Effector memory CD8-positive, alpha-beta T cell (primary cell): ENCODE measurements around the gene L3MBTL4.
"Not testable (repeated sequence)": the region's sequence is repeated elsewhere in the genome, so short reads cannot be mapped to it uniquely, and the experiment has no call there.

Source experiments
- ATAC-seq: fragments of 150-1000 bp; cut with Tn5 transposase; replicated peaks from 2 replicates; pipeline ENCODE4 v1.10.0; 2021; ENCODE audit warnings: mild to moderate bottlenecking, moderate library complexity
- DNase-seq, 3 experiments: peaks; one replicate each; pipeline ENCODE4 v3.0.0; 2021
- H3K27ac Mint-ChIP-seq, 2 donors: one replicate each; pipeline ENCODE4 v1.8.0; 2022; ENCODE audit warnings: mild to moderate bottlenecking in 2 of 2, mixed read lengths in 2 of 2, moderate library complexity in 2 of 2
- H3K27me3 Mint-ChIP-seq, 2 donors: one replicate each; pipeline ENCODE4 v1.8.0; 2022; ENCODE audit warnings: mixed read lengths in 2 of 2
- H3K36me3 Mint-ChIP-seq: one replicate; pipeline ENCODE4 v1.8.0; 2022; ENCODE audit warnings: mild to moderate bottlenecking, moderate library complexity, mixed read lengths; ENCODE audit not compliant: insufficient read depth
- H3K4me1 Mint-ChIP-seq, 2 donors: one replicate each; pipeline ENCODE4 v1.8.0; 2022; ENCODE audit warnings: low read depth in 2 of 2, mixed read lengths in 2 of 2
- H3K4me3 Mint-ChIP-seq, 2 donors: one replicate each; pipeline ENCODE4 v1.8.0; 2022; ENCODE audit warnings: mild to moderate bottlenecking in 2 of 2, mixed read lengths in 2 of 2, moderate library complexity in 2 of 2
- H3K9me3 Mint-ChIP-seq, 2 donors: one replicate each; pipeline ENCODE4 v1.8.0; 2022; ENCODE audit warnings: mixed read lengths in 2 of 2

L3MBTL4 gene

DNA sequence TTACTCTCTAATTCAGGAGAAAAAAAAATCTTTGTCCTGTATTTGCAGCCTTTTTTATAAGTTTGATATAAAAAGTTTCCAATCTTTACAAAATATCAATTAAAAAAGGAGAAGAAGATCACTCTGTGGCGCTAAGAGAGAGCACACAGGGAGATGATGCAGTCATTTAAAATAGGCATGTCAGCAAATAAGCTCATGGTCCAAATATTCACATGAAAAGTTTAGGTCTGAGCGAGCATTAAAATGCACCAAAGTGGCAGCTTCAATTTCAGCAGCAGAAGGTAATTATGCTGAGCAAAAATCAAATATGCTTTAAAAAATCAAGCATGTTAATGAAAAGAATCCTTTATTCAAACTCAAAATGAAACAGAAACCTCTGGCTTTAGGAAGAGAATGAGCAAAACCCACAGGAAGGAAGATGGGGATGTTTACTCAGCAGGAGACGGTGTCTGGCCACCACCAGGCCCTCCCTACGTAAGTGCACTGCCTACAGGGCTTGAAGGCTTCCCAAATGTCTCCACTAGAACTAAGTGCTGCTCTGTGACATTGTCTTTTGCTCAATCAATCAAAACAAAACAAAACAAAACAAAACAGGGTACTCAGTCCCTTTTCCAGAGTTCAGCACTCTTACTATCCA is 120.4 kb downstream of the L3MBTL4 start:
- Mint-ChIP-seq H3K27ac (no peak overlapping the region), H3K4me3 (no peak overlapping the region)
- DNase-seq = no peak

DNA sequence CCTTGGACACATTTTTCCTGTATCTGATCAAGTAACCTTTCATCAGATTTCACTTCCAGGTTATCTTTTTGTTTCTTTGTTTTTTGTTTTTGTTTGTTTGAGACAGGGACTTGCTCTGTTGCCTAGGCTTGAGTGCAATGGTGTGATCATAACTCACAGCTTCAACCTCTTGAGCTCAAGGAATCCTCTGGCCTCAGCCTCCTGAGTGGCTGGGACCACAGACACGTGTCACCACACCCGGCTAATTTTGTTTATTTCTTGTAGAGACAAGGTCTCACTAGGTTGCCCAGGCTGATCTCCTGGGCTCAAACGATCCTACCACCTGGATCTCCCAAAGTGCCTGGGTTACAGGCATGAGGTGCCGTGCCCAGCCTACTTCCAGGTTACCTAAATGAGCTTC is 124.9 kb downstream of the L3MBTL4 start:
- peaks cover 9 to 23% of the 10 kb centered on the region in 2 donors for H3K9me3 Mint-ChIP-seq
- H3K4me3 Mint-ChIP-seq = no peak overlapping the region
- DNase-seq (no peak), ATAC-seq (no peak)
- H3K4me1 Mint-ChIP-seq = no peaks in the 10 kb centered on the region
- no peak overlapping the region for H3K27ac Mint-ChIP-seq
- no peaks in the 10 kb centered on the region for H3K27me3 Mint-ChIP-seq
- H3K36me3 Mint-ChIP-seq = no peaks in the 10 kb centered on the region

More for the DNA sequence above, 120.4 kb downstream of the L3MBTL4 start:
- ATAC-seq = no peak
- Mint-ChIP-seq H3K36me3 (no peaks in the 10 kb centered on the region), H3K9me3 (peaks cover 13 to 18% of the 10 kb centered on the region in 2 donors), H3K27me3 (no peaks in the 10 kb centered on the region), H3K4me1 (no peaks in the 10 kb centered on the region)

DNA sequence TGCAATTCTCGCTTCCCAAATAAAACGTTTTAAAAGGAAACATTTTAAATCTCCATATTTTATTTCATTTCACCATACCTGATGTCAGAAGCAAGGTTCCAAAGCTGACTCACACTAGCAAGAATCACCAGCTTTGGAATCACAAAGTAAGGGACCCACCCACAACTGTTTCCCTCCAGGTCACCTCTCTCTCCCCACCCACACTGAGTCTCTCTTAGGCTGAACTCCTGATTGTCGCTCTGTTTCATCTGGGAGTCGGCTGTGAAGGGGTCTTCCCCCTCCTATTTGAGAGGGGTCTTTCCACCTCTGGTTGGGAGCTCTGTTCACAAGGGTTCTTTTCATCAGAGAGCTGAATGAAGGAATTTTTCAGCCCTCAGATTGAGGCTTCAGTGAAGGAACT is 128.1 kb downstream of the L3MBTL4 start:
- no peak for ATAC-seq
- Mint-ChIP-seq H3K27me3 (no peaks in the 10 kb centered on the region), H3K36me3 (no peaks in the 10 kb centered on the region), H3K4me1 (no peaks in the 10 kb centered on the region), H3K4me3 (no peak overlapping the region), H3K27ac (no peak overlapping the region), H3K9me3 (peaks cover 11 to 20% of the 10 kb centered on the region in 2 donors)
- no peak for DNase-seq

DNA sequence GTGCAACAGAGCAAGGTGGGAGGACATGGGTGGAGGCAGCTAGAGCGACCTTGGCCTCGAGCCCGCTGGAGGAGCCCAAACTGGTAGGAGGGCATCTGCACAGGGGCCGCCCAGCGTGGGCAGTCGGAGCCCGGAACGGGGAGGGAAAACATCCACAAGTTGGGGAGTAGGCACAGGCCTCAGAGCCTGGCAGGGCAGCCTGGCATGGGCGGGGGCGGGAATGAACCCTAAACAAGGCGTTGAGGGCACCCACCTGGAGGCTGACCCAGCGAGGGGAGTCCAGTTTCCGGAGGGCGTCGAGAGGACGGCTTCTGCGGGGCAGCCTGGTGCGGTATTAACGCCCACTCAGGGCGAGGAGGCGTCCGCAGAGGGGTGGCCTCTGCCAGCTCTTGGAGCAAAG is 129.9 kb downstream of the L3MBTL4 start:
- H3K27me3 Mint-ChIP-seq = no peaks in the 10 kb centered on the region
- peaks cover 10 to 20% of the 10 kb centered on the region in 2 donors for H3K9me3 Mint-ChIP-seq
- ATAC-seq (no peak), DNase-seq (no peak)
- no peaks in the 10 kb centered on the region for H3K4me1 Mint-ChIP-seq
- no peak overlapping the region for H3K4me3 Mint-ChIP-seq
- no peak overlapping the region for H3K27ac Mint-ChIP-seq
- no peaks in the 10 kb centered on the region for H3K36me3 Mint-ChIP-seq

DNA sequence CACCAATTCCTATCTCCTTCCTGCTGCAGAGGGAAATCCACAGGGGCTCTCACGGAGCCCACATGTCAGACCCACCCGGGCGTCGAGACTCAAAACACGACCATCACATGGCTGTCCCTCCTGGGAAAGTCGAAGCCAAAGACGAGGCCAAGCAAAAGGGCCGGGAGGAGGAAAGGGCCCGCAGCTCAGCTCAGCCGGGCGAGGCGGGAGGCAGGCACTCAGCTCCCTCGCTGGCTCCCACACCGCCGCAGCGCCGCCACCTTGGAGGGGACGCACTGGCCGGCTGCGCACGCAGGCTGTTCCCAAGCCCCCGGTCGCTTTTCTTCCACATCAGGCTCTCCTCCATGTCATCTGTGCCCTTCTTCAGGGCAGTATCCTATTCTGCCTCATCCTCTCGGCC is 130.4 kb downstream of the L3MBTL4 start:
- Mint-ChIP-seq H3K9me3 (peaks cover 10 to 20% of the 10 kb centered on the region in 2 donors), H3K27ac (no peak overlapping the region), H3K27me3 (no peaks in the 10 kb centered on the region), H3K4me3 (no peak overlapping the region), H3K4me1 (no peaks in the 10 kb centered on the region), H3K36me3 (no peaks in the 10 kb centered on the region)
- ATAC-seq (no peak), DNase-seq (no peak)

DNA sequence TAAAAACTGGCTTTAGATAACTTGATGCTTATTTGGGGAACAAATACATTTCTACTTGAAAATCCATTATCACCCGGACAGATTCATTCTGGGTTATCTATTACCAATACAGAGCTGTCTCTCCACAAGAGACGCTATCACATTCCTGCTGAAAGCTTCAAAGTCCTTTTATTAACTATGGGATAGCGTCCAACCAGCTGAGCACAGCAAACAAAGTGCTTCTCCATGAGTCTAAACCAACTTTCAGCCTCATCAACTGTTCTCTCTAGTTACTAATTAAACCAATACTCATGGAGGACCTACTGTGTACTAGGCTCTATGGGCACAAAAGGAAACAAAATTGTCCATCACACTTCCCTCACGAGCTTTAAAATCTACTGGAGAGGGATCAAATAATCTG is 132.8 kb downstream of the L3MBTL4 start:
- Mint-ChIP-seq H3K4me3 (no peak overlapping the region), H3K4me1 (no peaks in the 10 kb centered on the region), H3K9me3 (peaks cover 11 to 12% of the 10 kb centered on the region in 2 donors), H3K27ac (no peak overlapping the region), H3K27me3 (no peaks in the 10 kb centered on the region), H3K36me3 (no peaks in the 10 kb centered on the region)
- ATAC-seq (no peak), DNase-seq (no peak)

DNA sequence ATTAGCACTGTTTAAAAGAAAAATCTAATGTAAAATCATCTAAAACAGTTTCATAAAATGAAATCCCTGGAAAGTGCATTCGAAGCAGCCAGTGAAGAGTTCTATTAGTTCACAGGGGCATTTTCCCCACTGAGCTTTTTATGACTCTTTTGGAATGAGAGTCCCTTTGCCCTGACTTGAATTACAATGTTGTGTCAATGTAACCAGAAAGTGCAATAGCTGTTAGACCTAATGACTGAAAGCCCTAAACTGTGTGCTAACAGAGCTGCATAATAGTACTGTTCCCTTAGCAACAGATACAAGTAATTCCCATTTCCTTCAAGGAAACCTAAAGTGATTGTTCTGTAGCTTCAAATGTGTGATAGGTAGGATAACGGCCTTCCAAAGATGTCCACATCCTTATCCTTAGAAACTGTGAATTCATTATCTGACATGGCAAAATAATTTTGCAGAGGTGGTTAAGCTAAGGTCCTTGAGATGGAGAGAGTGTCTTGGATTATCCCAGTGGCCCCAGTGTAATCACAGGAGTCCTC is 134.4 kb downstream of the L3MBTL4 start:
- no peaks in the 10 kb centered on the region for H3K27me3 Mint-ChIP-seq
- H3K9me3 Mint-ChIP-seq = peaks cover 11 to 20% of the 10 kb centered on the region in 2 donors
- no peak overlapping the region for H3K4me3 Mint-ChIP-seq
- DNase-seq (no peak), ATAC-seq (no peak)
- H3K27ac Mint-ChIP-seq = no peak overlapping the region
- no peaks in the 10 kb centered on the region for H3K4me1 Mint-ChIP-seq
- H3K36me3 Mint-ChIP-seq = no peaks in the 10 kb centered on the region

DNA sequence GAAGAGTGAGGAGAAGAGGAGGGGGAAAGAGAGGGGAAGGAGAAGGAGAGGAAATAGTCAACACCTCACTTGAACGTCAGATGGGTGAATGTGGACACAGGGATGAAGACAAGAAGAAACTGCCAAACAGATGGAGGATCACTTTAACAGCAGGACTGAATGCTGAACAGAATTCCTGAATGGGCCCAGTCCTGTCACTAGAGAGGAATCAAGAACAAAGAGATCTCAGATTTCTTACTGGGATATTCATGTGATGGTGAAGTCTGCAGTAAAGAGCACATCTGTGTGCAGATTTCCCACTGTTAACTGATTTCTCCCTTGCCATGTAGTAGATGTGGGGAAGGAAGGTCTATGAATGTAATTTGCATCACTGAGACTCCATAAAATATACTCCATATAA is 135.4 kb downstream of the L3MBTL4 start:
- no peaks in the 10 kb centered on the region for H3K27me3 Mint-ChIP-seq
- H3K9me3 Mint-ChIP-seq = peaks cover 13 to 20% of the 10 kb centered on the region in 2 donors
- ATAC-seq = no peak
- no peak overlapping the region for H3K4me3 Mint-ChIP-seq
- no peaks in the 10 kb centered on the region for H3K36me3 Mint-ChIP-seq
- no peaks in the 10 kb centered on the region for H3K4me1 Mint-ChIP-seq
- no peak for DNase-seq
- H3K27ac Mint-ChIP-seq = no peak overlapping the region

DNA sequence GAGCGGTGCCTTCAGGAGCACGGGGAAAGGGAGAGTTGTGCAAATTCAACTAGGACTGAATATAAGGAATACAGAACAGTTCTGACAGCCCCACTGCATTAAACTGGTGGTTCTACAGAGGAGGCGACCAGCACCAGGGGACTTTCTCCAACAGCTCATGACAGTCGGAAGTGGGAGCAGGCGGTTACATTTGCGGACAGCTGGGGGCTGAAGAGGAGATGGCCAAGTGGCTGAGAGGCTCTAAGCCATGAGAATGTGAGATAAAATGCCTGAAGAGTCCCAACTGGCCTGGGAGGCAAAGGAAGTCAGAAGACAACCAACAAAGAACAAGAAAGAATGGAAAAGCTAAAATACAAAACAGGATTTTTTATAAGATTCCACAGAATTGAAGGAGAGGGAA is 141.3 kb downstream of the L3MBTL4 start:
- H3K36me3 Mint-ChIP-seq = no peaks in the 10 kb centered on the region
- no peak overlapping the region for H3K27ac Mint-ChIP-seq
- H3K4me1 Mint-ChIP-seq = peaks cover 0 to 4% of the 10 kb centered on the region in 2 donors
- ATAC-seq (no peak), DNase-seq (no peak)
- H3K27me3 Mint-ChIP-seq = no peaks in the 10 kb centered on the region
- H3K9me3 Mint-ChIP-seq = peaks cover 10 to 48% of the 10 kb centered on the region in 2 donors
- no peak overlapping the region for H3K4me3 Mint-ChIP-seq

DNA sequence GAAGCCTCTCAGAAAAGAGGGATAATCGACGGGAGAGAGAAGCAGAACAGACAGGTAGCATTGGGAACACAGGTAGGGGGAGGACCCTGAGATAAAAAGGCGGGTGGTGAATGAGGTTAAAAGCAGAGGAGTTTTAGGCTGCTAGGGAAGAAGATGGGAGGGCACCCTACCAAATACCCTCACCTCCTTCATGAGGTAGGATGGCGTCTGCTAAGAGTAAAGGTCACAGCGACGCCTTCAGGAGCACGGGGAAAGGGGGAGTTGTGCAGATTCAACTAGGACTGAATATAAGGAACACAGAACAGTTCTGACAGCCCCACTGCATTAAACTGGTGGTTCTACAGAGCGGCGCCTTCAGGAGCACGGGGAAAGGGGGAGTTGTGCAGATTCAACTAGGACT is 142.6 kb downstream of the L3MBTL4 start:
- peaks cover 10 to 48% of the 10 kb centered on the region in 2 donors for H3K9me3 Mint-ChIP-seq
- H3K36me3 Mint-ChIP-seq, H3K4me1 Mint-ChIP-seq, DNase-seq, H3K27me3 Mint-ChIP-seq, ATAC-seq, H3K4me3 Mint-ChIP-seq, H3K27ac Mint-ChIP-seq: not testable (repeated sequence)

DNA sequence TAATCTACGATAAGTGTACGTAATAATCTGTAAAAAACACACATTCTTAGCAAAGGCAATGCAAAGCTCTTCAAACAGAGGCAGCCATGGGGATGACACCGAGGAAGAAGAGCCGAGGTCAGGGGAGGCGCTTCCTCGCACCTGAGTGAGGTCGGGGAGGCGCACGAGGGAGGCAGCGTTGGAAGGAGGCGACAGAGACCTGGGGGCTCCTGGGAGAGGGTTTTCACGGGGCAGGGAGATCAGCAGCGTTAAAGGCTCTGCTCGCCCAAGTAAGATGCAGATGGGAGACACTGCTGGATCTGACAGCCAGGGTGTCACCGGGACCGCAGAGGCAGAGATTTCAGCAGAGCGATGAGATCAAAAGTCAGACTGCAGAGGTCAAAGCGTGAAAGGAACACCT is 143.1 kb downstream of the L3MBTL4 start:
- H3K36me3 Mint-ChIP-seq = no peaks in the 10 kb centered on the region
- DNase-seq = no peak
- H3K4me1 Mint-ChIP-seq = peaks cover 0 to 4% of the 10 kb centered on the region in 2 donors
- H3K27ac Mint-ChIP-seq = no peak overlapping the region
- no peaks in the 10 kb centered on the region for H3K27me3 Mint-ChIP-seq
- no peak overlapping the region for H3K4me3 Mint-ChIP-seq
- no peak for ATAC-seq
- H3K9me3 Mint-ChIP-seq = peaks cover 10 to 48% of the 10 kb centered on the region in 2 donors

DNA sequence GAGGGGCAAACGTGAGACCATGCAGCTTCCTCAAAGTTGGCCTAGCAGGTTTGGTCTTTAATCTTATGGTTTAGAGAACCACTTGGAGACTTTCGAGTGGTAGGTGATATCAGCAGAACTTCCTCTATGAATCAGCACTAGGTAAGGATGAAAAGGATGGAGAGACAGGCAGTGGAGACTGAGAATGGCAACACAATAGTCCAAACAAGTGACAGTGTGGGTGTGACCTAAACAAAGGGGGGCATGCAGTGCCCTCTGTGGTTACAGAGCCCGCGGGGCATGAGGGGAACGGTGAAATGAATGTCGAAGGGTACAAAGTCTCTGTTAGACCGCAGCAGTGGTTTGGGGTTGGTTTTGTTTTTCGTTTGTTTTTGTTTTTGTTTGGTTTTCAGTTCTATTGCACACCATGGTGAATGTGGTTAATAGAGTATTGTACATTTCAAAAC is 143.9 kb downstream of the L3MBTL4 start:
- Mint-ChIP-seq H3K27me3 (no peaks in the 10 kb centered on the region), H3K9me3 (peaks cover 10 to 41% of the 10 kb centered on the region in 2 donors), H3K4me1 (peaks cover 0 to 4% of the 10 kb centered on the region in 2 donors), H3K4me3 (peak overlapping the region in 1 of 2 donors; percentile 5), H3K27ac (no peak overlapping the region), H3K36me3 (no peaks in the 10 kb centered on the region)
- peak; percentile 40 for ATAC-seq
- no peak for DNase-seq

DNA sequence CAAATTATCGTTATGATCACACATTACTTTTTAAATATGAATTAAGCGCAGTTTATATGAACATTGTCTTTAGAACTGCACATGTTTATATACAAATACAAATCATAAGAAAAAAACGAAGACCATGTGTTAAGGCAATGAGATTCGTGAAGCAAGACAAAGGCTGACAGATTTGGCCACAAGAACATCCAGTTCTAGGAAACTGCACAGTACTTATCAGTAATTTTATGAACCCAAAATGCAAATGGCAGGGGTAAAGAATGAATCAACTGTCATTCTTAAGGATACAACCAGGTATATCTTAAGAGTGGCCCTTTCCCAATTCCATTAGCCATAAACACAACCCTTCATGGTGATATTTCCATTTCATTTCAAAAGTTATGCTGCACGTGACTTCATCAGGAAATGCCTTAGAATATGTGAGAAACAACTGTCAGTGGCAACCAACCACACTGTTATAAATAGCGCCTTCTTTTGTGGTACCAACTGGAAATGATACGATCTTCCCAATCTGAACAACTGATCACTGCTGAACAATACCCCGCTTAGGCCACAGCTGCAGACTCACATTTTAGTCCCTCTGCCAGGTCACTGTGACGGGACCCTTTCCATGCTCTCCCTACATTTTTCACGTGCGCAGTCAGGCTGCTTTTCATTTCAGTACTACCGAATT is 144.9 kb downstream of the L3MBTL4 start:
- H3K36me3 Mint-ChIP-seq = no peaks in the 10 kb centered on the region
- DNase-seq = no peak
- peak; percentile 47 for ATAC-seq
- H3K27me3 Mint-ChIP-seq = no peaks in the 10 kb centered on the region
- peaks cover 9 to 35% of the 10 kb centered on the region in 2 donors for H3K9me3 Mint-ChIP-seq
- no peak overlapping the region for H3K27ac Mint-ChIP-seq
- H3K4me1 Mint-ChIP-seq = peaks cover 0 to 4% of the 10 kb centered on the region in 2 donors
- H3K4me3 Mint-ChIP-seq = no peak overlapping the region

DNA sequence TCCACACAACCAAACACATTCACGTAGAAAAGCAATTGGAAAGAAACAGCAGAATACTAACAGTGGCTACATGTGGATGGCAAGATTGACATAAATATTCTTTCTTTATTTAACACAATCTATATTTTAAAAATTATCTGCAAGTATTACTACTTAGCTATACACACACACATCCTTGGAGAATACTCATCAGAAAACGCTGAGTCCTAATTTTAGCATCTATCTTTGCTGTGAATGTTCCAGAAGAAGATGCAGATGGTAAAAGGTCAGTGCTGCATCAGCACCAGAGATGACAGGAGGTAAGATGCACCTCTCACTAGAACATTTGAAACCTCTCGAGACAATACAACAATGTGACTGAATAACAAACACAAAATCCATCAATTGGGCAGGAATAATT is 148.5 kb downstream of the L3MBTL4 start:
- Mint-ChIP-seq H3K27me3 (no peaks in the 10 kb centered on the region), H3K9me3 (peaks cover 2 to 12% of the 10 kb centered on the region in 2 donors), H3K4me3 (no peak overlapping the region), H3K36me3 (no peaks in the 10 kb centered on the region), H3K4me1 (peaks cover 0 to 3% of the 10 kb centered on the region in 2 donors), H3K27ac (no peak overlapping the region)
- no peak for DNase-seq
- ATAC-seq = no peak
